Right renal pelvis (tissue), 4 donors: ENCODE measurements around the gene BRD4. TPM values are rescaled to one million over a fixed set of nuclear protein-coding genes. Genes with fewer than 3 reads are reported as not detected.
"Not testable (repeated sequence)": the region's sequence is repeated elsewhere in the genome, so short reads cannot be mapped to it uniquely, and the experiment has no call there.

Source experiments
- DNase-seq, 4 donors: peaks; one replicate each; pipeline ENCODE4 v3.0.0-alpha.2; 2013; ENCODE audit warnings: low read depth in 4 of 4, low spot score in 3 of 4, missing footprints in 1 of 4
- polyA plus RNA-seq, 4 donors: library from polyadenylated mRNA; unstranded; fragments of 120-200 nt; gene quantifications; one replicate each; pipeline ENCODE4 v1.2.1, GENCODE V29; 2013; ENCODE audit not compliant: insufficient read length in 4 of 4

The BRD4 gene
- 10 to 100 TPM; 48.5 to 60.5 (median 49.2) TPM for polyA plus RNA-seq

DNA sequence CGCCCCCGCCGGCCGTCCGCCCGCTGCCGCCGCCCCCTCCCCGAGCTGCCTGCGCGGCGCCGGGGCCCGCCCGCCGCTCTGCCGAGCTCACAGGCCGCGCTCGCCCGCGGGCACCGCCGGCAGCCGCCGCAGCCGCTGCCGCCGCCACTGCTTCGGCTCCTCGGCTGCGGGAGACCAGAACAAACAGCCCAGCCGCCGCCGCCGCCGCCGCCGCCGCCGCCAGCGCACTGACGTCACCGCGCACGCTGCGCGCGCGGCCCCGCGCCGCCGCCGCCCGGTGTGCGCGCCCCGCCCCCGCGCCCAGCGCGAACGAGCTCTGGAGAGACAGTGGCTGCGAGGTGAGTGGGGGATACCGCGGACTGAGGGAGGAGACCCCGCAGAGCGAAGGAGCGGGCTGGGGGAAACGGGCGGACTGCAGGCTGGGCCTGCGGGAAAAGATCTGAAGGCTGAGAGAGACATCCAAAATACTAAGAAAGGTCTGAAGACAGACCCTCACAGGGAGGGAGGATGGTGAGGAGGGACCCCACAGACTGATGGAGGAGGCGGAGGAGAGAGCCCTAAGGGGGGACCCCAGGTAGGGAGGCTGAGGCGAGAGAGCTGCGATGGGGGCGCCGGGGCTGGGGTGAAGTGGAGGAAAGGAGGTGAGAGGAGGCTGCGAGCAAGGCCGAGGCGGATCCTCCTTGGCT, at the start of gene BRD4:
TSS of gene BRD4 (minus strand) at position 229 of the 686 bp plus-strand sequence. CDS start 59,440 bp downstream, outside the sequence.
- DNase-seq = peak in 2 of 4 donors; percentile 39 to 42

DNA sequence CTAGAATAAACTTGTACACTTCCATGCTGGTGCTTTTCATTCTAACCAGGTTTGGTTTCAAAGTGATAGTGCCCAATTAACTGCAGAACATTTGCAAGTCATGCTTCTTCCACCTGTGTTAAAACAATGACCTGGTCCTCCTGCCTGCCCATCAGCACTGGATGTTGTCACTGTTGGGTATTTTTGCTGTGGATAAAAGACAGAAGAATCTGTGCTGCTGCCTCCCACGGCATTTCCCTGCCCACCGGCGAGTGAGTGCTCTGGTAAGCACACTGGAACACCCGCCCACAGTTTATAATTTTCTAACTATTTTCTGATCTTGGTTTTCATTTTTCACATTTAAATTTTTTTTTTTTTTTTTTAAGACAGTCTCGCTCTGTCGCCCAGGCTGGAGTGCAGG, 49.5 kb upstream of the BRD4 start:
- DNase-seq = no peak

- DNase-seq = no peak
Measured at GRCh38 chr19:15381429-15381828, 49.1 kb upstream of the BRD4 start.

GRCh38 chr19:15379999-15380647, 47.8 kb upstream of the BRD4 start:
- peak in 2 of 4 donors; percentile 33 to 37 for DNase-seq

DNA sequence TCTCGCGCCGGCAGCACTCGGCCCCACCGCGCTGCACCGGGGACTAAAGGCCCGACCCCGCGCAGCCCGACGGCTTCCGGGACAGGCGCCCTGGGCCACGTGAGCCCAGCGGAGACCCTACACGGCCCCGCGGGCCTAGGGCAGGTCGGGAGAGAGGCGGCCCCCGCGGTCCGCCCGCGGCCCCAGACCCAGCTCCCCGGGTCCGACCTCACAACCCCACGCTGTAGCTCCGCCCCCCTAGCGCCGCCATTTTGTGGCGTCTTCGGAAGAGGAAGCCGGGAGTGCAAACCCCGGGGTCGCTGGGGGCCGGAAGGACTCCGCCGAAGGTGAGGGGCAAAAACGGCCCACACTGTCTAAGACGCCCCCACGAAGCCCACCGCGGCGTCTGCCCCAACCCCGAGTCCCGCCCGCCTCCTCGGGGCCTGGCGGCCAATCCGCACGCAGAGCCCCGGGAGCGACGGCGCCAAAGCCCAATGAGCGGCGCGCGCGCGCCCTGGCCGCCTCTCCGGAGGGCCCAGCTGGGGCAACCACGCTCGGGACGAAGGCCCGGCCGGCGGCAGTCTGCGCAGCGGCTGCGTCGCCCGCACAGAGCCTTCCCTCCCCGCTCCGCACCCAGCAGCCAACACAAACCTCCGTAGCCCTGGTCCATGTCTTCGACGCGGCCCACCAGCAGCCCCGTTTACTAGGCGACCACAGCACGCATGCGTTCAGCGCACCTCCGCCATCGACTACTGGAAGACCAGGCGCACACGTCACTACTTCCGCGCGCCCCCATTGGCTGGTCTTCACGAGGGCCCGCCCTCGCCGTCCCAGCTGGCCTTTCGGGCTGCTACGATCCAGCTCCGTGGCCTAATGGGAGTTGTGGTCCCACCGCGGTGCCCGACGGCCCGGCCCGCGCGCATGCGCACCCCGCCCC, 47.0 kb upstream of the BRD4 start, which contains the start of gene AKAP8:
TSS of gene AKAP8 (minus strand) at position 705 of the 916 bp plus-strand sequence. CDS start at position 649, 56 bp downstream.
- DNase-seq = peak; percentile 96 to 98 (median 96)

GRCh38 chr19:15378534-15379082, 46.3 kb upstream of the BRD4 start:
- peak in 3 of 4 donors; percentile 5 to 26 (median 12) for DNase-seq

DNA sequence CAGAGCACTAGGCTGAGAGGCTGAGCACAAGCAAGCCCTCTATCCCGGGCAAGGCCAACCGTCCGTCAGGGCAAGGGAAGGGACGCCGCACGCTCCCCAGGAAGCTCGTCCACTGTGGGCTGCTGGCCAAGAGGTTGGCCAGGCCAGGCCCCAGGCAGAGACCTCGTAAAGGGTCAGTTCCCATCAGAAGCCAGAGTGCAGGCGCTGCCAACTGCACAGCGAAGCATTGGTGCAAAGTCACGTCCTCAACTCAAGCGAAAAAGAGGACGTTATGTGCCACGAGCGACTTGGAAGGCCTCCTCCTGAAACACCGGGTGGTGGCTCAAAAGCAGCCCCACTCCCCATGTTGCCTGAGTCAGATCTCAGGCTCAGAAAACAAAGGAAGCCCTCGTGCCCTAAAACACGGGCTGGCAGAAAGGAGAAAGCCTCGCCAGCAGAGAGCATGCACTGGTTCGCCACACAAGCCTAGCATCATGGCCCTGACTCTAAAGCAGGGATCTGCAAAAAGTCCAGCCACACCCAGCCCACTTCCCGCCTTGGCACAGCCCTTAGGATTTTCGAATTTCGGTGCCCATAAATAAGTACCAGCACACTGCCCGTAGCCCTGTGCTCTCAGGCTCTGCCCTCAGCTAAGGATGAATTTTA, 42.6 kb upstream of the BRD4 start:
- DNase-seq = no peak

DNA sequence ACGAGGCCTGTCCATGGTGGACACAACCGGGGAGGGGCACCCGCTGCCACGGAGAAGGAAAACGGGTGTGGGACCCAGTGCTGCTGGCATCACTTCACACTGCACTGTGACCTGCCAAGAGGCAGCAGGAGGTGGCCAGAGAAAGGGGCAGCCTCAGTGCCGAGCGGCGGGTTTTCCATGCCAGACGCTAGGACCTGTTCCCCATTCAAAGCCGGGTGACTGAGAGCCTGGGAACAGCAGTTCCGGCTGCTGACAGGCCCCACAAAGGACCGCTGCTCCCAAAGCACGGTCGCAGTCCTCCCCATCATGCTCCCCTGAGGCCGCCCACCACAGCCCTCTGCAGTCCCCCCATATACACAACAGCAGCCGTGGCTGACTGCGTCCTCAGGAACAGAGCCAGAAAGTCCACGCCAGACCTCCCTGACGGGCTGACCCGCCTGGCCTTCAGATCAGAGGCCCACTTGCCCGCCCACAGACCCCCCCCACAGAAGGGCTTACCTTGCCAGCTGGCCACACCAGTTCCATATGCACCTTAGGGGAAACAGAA, 41.8 kb upstream of the BRD4 start:
- no peak for DNase-seq

GRCh38 chr19:15373644-15374043, 41.3 kb upstream of the BRD4 start:
- no peak for DNase-seq

DNA sequence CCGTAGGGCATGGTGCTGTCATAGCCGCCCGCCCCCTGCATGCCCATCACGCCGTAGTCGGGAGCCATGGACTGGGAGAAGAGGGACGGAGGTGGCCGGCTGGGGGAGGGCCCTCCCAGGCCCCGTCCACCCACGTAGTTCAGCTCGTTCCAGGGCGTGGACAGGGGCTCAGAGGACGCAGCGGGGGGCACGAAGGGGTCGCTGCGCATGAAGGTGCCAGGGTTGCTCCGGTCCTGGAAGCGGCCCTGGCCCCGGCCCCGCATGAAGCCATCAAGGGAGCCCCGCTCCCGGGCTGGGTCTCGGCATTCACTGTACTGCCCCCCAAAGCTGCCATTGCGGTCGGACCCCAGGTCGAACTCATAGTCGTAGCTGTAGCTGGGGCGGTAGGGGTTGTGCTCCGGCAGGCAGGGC, 40.6 kb upstream of the BRD4 start:
- no peak for DNase-seq

DNA sequence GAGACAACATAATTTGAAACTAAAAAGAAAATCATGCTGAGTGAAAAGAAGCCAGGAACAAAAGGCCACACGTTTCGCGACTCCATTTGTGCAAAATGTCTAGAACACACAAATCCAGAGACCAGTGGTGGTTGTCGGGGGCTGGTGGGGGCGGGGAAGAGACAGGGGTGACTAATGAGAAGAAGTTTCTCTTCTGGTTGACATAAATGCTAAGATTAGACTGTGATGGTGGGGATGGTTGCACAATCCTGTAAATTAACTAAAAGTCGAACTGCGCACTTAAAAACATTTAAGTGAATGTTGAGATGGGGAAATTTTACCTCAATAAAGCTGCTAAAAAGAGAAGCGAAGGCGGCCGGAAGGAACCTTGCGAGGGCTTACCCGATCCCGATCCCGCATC, 40.1 kb upstream of the BRD4 start:
- DNase-seq = no peak

- DNase-seq = no peak
Measured at GRCh38 chr19:15371786-15372380, 39.5 kb upstream of the BRD4 start.

GRCh38 chr19:15371119-15371518, 38.8 kb upstream of the BRD4 start:
- DNase-seq = no peak

DNA sequence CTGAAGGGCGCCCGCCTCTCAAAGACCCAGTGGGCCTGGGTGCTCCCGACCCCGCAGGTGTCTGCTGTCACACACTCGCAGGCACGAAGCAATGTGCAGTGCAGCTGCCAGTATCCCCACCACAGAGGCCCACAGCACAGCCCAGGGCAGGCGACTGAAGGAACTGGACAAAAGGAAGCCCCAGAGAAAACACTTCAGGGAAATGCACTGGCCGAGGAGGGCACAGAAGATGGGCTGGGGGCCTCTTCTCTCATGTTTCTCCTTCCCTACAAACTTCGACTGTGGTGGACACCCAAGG, 37.2 kb upstream of the BRD4 start:
- no peak for DNase-seq

GRCh38 chr19:15368798-15369593, 36.7 kb upstream of the BRD4 start:
- DNase-seq = no peak

GRCh38 chr19:15368051-15368632, 35.8 kb upstream of the BRD4 start:
- DNase-seq = no peak

DNA sequence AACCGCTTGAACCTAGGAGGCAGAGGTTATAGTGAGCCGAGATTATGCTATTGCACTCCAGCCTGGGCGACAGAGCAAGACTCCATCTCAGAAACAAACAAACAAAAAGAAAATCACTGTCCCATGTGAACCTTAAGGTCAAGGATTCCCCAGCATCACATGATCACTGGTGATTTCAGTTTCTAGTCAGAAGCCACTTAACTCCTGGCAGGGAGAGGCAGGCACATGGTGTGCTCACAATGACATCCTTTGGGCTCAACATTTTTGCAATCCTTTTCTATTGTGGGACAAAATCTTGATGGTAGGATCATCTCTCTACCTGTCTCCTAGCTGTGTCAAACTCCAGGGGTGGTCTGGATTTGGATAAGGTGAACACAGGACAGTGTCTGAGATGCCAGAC, 35.1 kb upstream of the BRD4 start:
- no peak for DNase-seq

DNA sequence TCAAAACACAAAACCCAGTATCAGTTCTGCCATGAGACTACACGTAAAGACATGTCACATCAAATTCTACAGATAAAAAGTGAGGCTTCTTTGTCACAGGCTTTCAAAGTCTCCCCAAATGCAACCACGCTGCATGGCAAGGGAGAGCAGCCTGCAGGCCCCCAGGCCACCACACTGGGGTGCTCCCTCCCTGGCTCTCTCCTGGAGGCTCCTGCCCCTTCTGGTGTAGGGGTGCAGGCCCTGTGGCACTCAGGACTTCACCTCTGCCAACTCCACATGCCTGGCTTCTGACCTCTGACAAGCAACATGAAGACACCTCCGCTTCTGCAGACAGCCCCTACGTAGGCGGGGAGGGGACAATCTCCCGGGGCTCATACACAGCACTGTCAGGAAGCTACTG, 32.9 kb upstream of the BRD4 start:
- DNase-seq = no peak

DNA sequence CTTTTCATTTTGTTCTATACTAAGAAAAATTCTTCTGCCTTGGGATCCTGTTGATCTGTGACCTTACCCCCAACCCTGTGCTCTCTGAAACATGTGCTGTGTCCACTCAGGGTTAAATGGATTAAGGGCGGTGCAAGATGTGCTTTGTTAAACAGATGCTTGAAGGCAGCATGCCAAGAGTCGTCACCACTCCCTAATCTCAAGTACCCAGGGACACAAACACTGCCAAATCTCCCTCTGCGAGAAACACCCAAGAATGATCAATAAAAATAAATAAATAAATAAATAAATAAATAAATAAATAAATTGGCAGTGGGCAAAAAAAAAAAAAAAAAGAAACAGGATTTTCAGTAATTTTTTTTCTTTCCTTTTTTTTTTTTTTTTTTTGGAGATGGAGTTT, 31.5 kb upstream of the BRD4 start:
- DNase-seq = not testable (repeated sequence)
